CD4-positive, alpha-beta T cell treated with Interleukin-15 for 4 hours (primary cell): ENCODE results near the gene LYG2.
"Not testable (repeated sequence)": the region's sequence is repeated elsewhere in the genome, so short reads cannot be mapped to it uniquely, and the experiment has no call there.

Experiments used
- DNase-seq: peaks from one replicate; pipeline ENCODE4 v3.0.0-alpha.2; 2020; ENCODE audit warnings: low spot score

The LYG2 gene

GRCh38 chr2:99255491-99256318 is at the start of gene LYG2:
Gene LYG2, minus strand, starts transcription at chr2:99255666. Its CDS starts 1,406 bp downstream, at chr2:99254260.
- DNase-seq = no peak

- DNase-seq = not testable (repeated sequence)
Observed at GRCh38 chr2:99301097-99301496, 45.6 kb upstream of the LYG2 start, which contains the start of gene LYG1. Gene LYG1, minus strand, starts transcription at chr2:99301197. Its CDS starts 5,527 bp downstream, at chr2:99295670.

GRCh38 chr2:99299580-99299979 is 44.1 kb upstream of the LYG2 start:
- no peak for DNase-seq

GRCh38 chr2:99297994-99298393 is 42.5 kb upstream of the LYG2 start:
- no peak for DNase-seq

- DNase-seq = no peak
Observed at GRCh38 chr2:99285526-99285925, 30.1 kb upstream of the LYG2 start.

GRCh38 chr2:99279969-99280695 is 24.7 kb upstream of the LYG2 start:
- no peak for DNase-seq

GRCh38 chr2:99278793-99279291 is 23.4 kb upstream of the LYG2 start:
- DNase-seq = no peak

- not testable (repeated sequence) for DNase-seq
Observed at GRCh38 chr2:99278195-99278765, 22.8 kb upstream of the LYG2 start.

- no peak for DNase-seq
Observed at GRCh38 chr2:99275882-99276281, 20.4 kb upstream of the LYG2 start.

GRCh38 chr2:99261242-99261641 is 5.8 kb upstream of the LYG2 start:
- no peak for DNase-seq

- DNase-seq = no peak
Observed at GRCh38 chr2:99260184-99260583, 4.7 kb upstream of the LYG2 start.

GRCh38 chr2:99259465-99259864 is 4.0 kb upstream of the LYG2 start:
- no peak for DNase-seq

GRCh38 chr2:99256677-99257076 is 1.2 kb upstream of the LYG2 start:
- no peak for DNase-seq

GRCh38 chr2:99249951-99250350 is 5.5 kb downstream of the LYG2 start:
- no peak for DNase-seq

GRCh38 chr2:99242151-99242550 is 13.3 kb downstream of the LYG2 start:
- DNase-seq = no peak

GRCh38 chr2:99240431-99240830 is 15.0 kb downstream of the LYG2 start:
- no peak for DNase-seq

- no peak for DNase-seq
Observed at GRCh38 chr2:99238599-99238998, 16.9 kb downstream of the LYG2 start.

- DNase-seq = not testable (repeated sequence)
Observed at GRCh38 chr2:99233177-99233576, 22.3 kb downstream of the LYG2 start.

GRCh38 chr2:99217929-99218501 is 37.5 kb downstream of the LYG2 start:
- no peak for DNase-seq

GRCh38 chr2:99216096-99216495 is 39.4 kb downstream of the LYG2 start:
- DNase-seq = no peak

GRCh38 chr2:99205491-99205890 is 50.0 kb downstream of the LYG2 start:
- DNase-seq = no peak

GRCh38 chr2:99201959-99202678 is 53.3 kb downstream of the LYG2 start:
- DNase-seq = no peak
